ENCODE data around the gene ARID3C.

ARID3C gene

DNA sequence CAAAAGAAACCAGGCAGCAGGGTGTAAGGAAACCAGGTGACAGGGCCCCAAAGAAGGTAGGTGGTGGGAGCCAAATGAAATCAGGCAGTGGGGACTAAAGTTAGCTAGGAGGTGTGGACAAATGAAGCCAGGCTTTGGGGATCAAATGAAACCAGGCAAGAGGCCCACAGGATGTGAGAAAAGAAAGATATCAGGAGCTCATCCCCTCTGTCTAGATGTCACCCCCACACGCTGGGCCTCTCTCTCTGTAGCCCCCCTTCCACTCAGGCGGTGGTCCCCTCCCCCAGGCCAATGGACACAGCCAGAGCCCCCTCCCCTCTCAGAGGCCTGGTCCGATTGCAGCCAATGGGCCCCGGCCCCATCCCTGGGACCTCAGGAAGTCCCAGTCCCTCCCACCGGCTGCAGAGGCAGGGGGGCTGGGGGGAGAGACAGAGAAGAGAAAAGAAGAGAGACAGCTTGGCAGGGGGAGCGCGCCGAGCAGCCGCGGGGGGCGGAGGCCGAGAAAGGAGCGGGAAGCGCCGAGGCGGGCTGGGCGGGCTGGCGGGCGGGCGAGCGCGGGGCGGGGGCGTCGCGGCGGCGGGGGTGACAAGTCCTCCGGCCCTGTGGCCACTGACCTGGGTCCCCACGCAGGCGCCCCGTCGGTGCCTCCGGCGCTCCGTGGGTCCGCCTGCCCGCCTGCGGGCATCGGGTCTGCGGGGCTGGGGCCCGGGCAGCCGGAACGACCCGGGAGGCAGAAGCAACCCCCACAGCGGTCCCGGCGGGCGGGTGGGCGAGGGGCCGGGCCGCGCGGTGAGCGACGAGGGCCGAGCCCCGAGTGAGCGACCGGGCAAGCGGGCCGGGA lies 51.2 kb downstream of the ARID3C start:
- no peak for DNase-seq (ENCODE audit: low read depth)

DNA sequence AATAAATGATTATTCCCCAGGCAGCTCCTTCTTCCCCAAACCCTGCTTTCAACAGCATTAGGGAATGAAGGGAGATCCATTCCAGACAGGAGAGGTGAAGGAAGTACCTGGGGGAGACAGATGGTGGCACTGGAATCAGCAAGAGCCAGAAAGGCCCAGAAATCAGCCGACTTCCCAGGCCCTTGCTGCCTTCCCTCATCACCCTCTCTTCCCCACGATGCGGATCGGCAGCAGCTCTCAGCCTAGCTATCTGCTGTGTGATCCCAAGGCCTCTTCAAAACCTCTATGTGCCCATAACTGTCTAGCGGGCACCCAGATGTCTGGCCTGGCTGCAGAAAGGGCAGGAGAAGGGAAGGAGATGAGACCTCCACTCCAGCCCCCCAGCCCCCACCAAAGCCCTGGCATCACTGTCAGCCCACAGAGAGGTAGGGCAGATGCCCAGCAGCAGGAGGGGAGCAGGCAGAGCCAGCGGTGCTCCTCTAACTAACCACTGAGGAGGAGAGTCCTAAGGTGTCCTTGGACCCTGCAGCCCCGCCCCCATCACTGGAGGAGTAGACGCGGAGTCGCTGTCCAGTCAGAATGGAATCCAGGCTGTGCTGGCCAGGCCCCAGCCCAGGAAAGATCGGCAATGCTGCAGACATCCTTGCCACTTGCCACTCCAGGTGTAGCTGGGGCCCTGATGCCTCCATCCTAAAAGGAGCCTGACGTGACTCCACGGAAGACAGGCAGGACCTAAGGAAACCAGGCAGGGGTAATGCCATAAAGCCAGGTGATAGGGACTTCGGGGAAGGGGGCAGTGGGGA lies 52.1 kb downstream of the ARID3C start:
- no peak for DNase-seq (ENCODE audit: low read depth)

- no peak for DNase-seq (ENCODE audit: low read depth)
These were observed 52.8 kb downstream of the ARID3C start for GRCh38 chr9:34575862-34576596.

DNA sequence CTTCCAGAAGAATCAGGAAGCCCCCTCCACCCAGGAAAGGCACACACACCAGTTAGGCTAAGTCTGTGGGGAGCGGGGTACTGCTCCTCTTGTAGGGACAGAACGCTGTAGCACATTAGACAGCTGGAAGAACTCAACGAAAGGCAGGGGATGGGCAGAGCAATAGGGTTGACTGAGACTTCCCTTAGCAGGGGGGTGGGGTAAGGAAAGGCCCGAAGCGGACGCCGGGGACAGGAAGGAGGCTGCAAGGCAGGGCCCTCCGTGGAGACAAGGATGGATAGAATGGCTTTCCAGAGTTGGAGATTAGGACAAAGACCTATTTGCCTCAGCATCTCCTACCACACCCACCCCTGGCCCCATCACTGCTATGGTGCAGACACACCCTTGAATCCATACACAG lies 53.6 kb downstream of the ARID3C start:
- no peak for DNase-seq (ENCODE audit: low read depth)

DNA sequence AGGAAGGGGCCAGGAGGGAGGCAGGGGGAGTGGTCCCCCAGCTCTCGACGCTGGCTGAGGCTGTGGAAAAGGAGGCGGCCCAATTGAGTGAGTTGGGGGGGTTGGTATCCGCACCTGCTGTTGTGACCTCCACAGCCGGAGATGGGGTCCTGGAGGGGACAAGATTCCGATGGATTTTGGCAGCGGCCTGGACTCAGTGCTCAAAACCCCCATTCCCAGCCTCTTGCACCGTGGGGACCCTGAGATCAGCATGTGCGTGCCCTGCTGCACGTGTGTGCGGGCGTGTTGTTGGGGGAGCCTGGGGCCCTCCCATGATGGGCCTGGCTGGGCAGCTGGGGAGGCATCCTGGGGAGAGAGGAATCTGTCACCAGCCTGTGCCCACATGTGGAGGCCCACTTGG lies 54.3 kb downstream of the ARID3C start:
- DNase-seq (ENCODE audit: low read depth), result no peak

DNA sequence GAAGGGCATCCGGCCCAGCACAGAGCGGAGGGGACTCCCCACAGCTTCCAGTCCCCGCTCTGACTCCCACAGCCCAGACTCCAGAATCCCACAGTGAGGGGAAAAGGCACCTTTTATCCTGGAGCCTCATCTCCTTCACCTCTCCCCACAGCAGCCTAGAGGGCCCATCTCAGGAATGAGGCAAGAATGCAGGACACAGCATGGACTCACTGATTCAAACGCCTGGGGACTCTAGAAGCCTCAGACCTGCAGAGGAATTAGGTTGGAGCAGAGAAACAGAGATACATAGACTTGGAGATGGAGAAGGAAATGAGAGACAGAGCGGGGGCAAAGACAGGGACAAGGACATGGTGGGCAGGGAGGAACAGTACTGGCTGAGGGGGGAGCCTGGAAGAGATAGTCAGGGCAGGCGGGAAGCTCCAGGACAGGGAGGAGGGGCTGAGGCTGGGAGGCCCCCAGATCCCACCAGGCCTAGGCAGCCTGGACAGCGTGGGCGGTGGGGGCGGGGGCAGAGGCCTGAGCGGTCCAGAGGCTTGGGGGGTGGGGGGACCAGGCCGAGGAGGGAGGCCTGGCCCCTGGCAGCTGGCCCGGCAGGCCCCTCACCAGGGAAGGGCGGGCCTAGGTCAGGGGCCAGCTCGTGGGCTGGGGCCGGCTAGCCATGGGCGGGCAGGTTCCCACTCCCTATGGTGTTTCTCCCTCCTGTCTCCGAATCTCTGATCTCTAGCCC lies 55.1 kb downstream of the ARID3C start:
- DNase-seq (ENCODE audit: low read depth), result no peak

DNA sequence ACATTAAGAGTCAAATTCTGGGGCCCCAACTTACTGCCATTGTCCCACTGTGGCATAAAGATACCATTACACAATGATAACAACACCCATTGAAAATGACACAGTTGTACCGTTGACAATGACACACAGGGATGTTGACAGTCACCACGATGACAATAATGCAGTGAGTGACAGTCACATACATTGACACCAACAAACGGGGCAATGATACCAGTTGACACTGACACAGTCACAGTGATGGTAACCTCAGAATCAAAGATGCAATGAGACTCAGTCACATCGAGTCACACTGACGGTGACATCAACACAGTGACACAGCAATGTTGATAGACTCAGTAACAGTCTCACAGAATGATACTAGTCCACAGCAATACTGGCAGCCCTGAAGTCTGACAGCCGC lies 56.2 kb downstream of the ARID3C start:
- DNase-seq (ENCODE audit: low read depth), result no peak

- DNase-seq (ENCODE audit: low read depth), result no peak
These were observed 56.8 kb downstream of the ARID3C start for GRCh38 chr9:34572092-34572491.

DNA sequence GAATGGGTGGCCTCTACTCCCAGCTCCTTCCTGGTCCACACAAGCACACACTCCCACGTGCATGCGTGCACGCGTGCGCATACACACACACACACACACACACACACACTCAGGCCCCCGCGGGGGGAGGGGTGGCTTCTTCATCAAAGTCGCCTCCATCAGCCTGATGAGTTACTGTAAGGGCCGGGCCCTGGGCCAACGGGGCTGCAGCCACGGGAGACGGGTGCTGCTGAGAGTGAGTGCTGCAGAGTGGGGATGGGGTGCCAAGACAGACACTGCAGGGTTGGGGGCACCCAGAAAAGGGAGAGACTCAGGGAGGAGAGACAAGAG lies 57.4 kb downstream of the ARID3C start:
- no peak for DNase-seq (ENCODE audit: low read depth)
